ENCODE results near the gene C19orf67. TPM values are rescaled to one million over a fixed set of nuclear protein-coding genes. Genes with fewer than 3 reads are reported as not detected.

Gene C19orf67
- total RNA-seq, 1 donor from 2014 or later, result 0.13 TPM

Other genes with a start within 250 kb of the C19orf67 start
- not detected in 2 replicates for gene NANOS3, start 208.6 kb downstream of the C19orf67 start, total RNA-seq
- gene BRME1, start 179.7 kb downstream of the C19orf67 start, total RNA-seq, result 0.63 and 0.73 TPM in 2 replicates
- 6.2 and 6.6 TPM in 2 replicates for gene CC2D1A, start 179.6 kb downstream of the C19orf67 start, total RNA-seq
- gene PODNL1, start 147.4 kb downstream of the C19orf67 start, total RNA-seq, result 0.04 and 0.13 TPM in 2 replicates
- gene DCAF15, start 133.3 kb downstream of the C19orf67 start, total RNA-seq, result 10.5 and 15.2 TPM in 2 replicates
- 1.7 and 2.4 TPM in 2 replicates for gene RFX1, start 79.5 kb downstream of the C19orf67 start, total RNA-seq
- gene RLN3, start 57.6 kb downstream of the C19orf67 start, total RNA-seq, result not detected in 2 replicates
- gene IL27RA, start 54.0 kb downstream of the C19orf67 start, total RNA-seq, result 4.1 and 8.6 TPM in 2 replicates
- gene PALM3, start 23.7 kb downstream of the C19orf67 start, total RNA-seq, result 0.07 and 0.32 TPM in 2 replicates
- 0.14 and 0.46 TPM in 2 replicates for gene MISP3, start 13.0 kb downstream of the C19orf67 start, total RNA-seq
- gene SAMD1, start 5.0 kb upstream of the C19orf67 start, total RNA-seq, result 21.3 and 23.1 TPM in 2 replicates
- 37.9 and 44.4 TPM in 2 replicates for gene PRKACA, start 32.0 kb upstream of the C19orf67 start, total RNA-seq
- gene ASF1B, start 50.8 kb upstream of the C19orf67 start, total RNA-seq, result 15.3 and 21.5 TPM in 2 replicates
- gene ADGRL1, start 120.4 kb upstream of the C19orf67 start, total RNA-seq, result 1.4 and 2.2 TPM in 2 replicates